Fibroblast of skin of left quadriceps (primary cell): Measurements from ENCODE around the gene TSR3.

ENCODE experiments used
- DNase-seq, 2 experiments: peaks; one replicate each; pipeline ENCODE4 v3.0.0-alpha.2; 2013; ENCODE audit warnings: low read depth in 2 of 2

Gene TSR3

GRCh38 chr16:1351582-1352362 lies at the start of gene TSR3, which contains the start of gene GNPTG:
Gene TSR3 (minus strand): TSS chr16:1351878. CDS start chr16:1351804, 74 bp downstream.
Gene GNPTG (plus strand): TSS chr16:1351931. CDS start chr16:1351966, 35 bp downstream.
- peak; percentile 76 to 80 for DNase-seq

DNA sequence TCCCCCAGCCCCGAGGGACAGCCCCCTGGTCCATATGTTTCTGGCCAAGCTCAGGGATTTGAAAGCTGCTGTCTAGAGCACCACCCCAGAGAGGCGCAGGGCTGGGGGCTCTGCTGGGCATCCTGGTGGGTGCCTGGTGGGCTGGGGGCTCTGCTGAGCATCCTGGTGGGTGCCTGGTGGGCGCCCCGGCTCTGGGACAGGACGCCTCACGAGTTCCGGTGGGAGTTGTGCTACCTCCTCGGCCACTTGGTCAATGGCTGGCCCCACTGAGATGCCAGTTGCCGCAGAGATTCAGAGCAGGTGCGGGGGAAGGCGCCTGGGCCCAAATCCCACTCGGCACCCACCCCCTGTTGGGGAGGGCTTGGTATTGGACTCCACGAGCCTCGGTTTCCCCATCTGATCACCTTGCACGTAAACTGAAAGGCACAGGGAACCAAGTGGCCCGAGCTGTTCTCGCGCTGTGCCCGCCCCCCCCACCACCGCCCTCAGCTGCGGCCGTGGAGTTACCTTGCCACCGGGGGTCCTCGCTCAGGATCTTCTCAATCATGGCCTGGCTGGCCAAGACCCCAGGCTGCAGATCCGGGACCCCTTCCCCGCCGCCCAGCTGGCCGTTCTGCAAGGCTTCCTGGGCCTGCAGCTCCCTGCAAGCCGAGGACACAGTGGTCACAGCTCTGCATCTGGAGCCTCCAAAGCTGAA lies 49.5 kb upstream of the TSR3 start:
- DNase-seq: no peak

- DNase-seq: no peak
Measured at GRCh38 chr16:1398826-1399581, 47.3 kb upstream of the TSR3 start.

GRCh38 chr16:1398351-1398750 lies 46.7 kb upstream of the TSR3 start:
- DNase-seq: no peak

- DNase-seq: no peak
Measured at GRCh38 chr16:1397779-1398178, 46.1 kb upstream of the TSR3 start.

DNA sequence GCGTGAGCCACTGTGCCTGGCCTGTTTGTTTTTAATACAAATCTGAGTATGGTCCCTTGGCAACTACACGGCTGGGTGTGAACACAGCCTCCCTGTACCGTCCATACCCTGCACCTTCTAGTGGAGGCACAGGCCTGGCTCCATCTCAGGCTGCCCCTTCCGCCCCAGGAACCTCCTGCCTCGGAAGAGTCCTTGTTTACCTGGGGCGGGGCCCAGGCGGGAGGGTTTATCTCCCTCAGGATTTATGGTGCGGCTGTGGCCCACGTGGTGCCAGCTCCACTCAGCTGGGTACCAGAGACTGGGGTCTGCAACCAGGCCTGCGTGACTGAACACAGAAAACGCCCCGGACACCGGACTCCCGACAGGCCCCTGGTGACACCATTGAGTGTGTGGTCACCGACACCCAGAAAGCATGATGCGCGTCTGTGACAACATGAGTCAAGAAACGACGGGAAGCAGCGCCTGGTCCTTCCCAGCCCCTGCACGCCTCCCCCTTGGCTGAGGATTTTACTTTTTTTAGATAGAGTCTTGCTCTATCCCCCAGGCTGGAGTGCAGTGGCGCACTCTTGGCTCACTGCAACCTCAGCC lies 43.9 kb upstream of the TSR3 start:
- DNase-seq: no peak

- no peak for DNase-seq
Measured at GRCh38 chr16:1394367-1394951, 42.8 kb upstream of the TSR3 start.

- no peak for DNase-seq
Measured at GRCh38 chr16:1393613-1394176, 42.0 kb upstream of the TSR3 start.

DNA sequence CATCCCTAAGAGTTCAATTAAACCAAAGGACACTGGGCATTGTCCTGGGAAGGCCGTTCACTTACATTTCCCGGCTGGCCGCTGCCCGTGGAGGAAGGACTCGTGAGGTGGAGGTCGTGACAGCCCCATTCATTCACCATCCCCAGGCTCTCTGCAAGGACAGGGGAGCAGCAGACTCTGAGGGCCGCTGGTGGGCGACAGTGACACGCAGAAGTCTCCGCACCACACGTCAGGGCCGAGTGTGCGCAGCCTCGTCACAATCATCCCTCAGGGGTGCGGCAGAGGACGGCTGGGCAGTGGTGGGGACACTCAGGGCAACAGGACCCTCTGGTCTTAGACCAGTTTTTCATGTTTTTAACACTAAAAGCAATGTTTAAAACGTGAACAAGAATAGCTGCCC lies 41.1 kb upstream of the TSR3 start:
- no peak for DNase-seq

- DNase-seq: no peak
Measured at GRCh38 chr16:1390239-1390779, 38.6 kb upstream of the TSR3 start.

GRCh38 chr16:1389762-1390161 lies 38.1 kb upstream of the TSR3 start:
- DNase-seq: no peak

DNA sequence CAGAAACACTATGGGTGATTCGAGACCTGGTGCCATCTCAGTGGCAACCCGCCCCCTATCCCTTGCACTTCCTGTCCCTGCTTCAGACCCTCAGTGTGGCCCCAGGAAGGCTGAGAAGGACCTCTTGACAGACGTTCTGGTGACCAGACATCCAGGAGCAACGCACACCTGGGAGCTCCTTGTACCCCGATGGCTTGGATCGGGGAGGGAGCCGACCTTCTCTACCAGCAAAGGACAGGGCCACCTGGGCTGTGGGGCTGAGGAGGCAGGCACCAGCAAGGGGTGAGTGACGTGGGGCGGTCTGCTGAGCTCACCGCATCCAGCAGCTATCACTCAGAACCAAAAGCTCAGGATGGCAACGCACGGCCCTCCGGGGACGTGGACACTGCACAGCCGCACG lies 35.7 kb upstream of the TSR3 start:
- no peak for DNase-seq

- DNase-seq: no peak
Measured at GRCh38 chr16:1385232-1385631, 33.6 kb upstream of the TSR3 start.

DNA sequence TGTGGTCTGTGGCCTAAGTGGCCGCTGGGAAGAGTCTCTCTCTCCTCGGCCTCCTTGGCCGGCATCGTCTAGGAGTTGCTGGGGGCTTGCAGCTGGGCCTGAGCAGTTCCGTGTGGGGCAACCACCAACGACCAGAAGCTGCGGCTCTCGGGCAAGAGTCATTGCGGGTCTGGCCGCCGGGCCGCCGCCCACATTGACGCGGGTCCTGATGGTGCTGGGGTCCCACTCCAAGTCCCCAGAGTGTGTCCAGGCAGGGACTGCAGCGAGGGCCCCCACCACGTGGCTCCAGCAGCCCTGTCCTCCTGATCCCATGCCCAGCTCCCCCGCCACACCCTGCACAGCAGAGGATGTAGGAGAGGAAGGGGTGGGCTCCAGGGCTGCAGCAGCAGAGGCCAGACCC lies 31.9 kb upstream of the TSR3 start:
- no peak for DNase-seq

- DNase-seq: no peak
Measured at GRCh38 chr16:1381612-1382406, 30.1 kb upstream of the TSR3 start.

GRCh38 chr16:1380195-1380594 lies 28.5 kb upstream of the TSR3 start:
- DNase-seq: no peak

DNA sequence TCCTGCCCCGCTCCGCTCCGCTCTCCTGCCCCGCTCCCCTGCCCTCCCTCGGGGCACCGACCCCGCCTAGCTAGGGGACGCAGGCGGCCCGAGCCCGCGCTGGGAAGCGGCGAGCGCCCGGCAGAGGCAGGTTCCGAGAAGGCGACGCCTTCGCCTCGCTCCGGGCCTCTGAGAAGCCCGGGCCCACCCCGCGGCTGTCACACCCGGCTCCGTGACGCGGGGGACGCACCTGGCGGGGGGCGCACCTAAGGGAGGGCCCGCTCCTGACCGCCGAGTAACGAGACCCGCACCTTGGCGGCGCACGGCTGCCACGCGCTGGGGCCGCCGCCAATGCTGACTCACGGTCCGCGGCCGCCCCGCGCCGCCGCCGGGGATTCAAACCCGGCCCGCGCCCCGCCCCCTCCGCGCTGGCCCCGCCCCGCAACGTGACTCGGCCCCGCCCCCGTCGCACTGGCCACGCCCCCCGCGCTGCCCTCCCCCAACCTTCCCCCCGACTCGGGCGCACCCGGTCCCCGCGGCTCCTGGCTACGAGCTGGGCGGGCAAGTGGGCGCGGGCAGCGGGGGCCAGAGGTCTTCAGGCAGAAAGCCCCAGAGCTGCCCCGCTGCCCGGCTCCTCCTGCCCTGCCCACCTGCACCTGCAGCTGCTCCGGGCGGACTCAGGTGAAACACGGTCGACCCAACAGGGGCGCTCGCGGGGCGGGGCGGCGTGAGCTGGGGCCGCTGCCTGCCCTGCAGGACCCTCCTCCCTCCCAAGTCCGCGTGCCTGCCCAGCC lies 27.8 kb upstream of the TSR3 start:
- DNase-seq: peak; percentile 11 to 20

- DNase-seq: peak in 1 of 2 experiments; percentile 5
Measured at GRCh38 chr16:1378804-1379303, 27.2 kb upstream of the TSR3 start.

DNA sequence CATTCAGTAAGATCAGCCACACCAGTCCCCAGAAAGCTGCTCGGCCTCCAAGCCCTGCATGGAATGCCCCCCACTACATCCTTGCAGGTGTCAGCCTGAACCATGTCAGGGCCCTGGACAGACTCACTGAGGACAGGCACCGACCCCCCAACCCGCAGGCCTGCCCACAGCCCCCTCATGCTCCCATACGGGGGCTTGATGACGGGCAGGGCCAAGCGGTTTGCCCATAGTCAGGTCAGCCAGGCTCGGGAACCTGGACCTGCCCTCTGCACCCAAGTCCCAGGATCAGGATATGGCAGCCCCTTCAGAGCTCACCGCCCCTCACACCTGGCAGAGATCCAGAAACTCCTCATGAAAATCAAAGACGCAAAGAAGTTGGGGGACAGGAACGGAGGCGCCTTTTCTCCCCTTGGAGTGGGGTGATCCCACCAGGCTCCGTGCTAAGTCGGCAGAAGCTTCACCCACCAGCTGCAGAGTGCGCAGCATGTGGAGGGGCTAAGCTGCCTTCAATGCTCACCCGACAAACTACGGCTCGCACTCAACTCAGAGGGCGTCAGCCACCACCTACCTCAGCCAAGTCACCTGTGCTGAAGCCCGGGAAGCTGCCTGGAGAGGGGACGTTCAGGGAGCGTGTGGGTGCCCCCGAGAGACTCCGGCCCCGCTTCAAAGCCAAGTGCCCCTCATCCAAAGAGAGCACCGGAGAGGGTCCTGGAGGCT lies 26.6 kb upstream of the TSR3 start:
- no peak for DNase-seq
